Daoy (cell line): ENCODE measurements around the gene ERP27. TPM values are rescaled to one million over a fixed set of nuclear protein-coding genes. Genes with fewer than 3 reads are reported as not detected.
A peak's percentile ranks its signal among the peaks of the same experiment; 100 is the strongest.

Source experiments
- DNase-seq: peaks from one replicate; pipeline ENCODE4 v3.0.0-alpha.2; 2015; ENCODE audit warnings: low read depth
- total RNA-seq: library from RNA; depleted of rRNA; stranded (reverse); fragments of >200 nt; shearing (Covaris generic); gene quantifications from 2 replicates; pipeline ENCODE4 v1.2.3, GENCODE V29; 2014

Gene ERP27
- total RNA-seq, 1 experiment from 2014 or later: not detected

DNA sequence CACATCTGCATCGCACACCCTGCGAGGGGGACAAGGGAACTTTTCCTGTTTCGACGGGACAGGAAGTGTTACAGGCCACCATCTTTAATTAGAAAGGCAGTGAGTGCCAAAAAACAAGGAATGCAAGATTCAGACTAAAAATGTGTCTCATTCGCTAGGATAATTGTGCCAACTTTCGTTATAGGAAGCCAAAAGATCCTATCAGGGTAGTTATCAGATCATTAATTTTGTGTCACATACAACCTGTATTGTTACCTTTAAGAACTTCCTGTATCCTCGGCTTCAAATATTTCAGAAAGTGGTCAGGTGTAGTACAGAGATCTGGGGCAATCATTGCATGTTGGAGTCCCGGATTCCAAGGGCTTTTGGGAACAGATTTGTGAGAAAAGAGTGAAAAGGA, 33.5 kb downstream of the ERP27 start:
- no peak for DNase-seq

DNA sequence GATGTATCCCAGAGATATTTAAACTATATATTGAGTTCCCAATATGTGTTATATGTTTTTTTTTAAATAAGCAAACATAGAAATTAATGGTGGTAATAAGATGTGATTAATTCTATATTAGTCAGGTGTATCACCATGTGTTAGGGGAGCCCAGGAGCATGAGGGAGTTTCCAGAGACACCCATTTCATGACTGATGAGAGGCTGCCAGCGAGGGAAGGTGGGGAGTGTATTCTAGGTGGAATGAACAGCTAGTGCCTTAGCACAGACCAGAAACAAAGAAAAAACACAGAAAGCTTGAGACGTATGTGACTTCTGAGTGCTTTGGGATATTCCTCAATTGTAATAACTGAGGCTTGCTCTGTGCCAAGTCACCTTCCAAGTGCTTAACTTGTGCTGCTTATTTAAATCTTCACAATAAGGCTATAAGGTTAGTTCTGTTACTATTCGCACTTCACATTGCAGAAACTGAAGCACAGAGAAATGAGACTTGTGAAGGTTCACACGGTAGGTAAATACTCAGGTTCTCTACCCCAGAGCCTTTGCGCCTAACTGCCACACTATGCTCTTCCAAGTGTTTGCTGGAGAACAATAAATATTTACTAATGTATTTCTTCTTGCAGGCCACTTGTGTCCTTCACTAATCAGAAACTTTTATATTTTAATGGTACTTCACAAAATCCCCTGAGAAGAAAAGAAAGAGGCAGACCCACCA, 34.8 kb downstream of the ERP27 start:
- DNase-seq: no peak

DNA sequence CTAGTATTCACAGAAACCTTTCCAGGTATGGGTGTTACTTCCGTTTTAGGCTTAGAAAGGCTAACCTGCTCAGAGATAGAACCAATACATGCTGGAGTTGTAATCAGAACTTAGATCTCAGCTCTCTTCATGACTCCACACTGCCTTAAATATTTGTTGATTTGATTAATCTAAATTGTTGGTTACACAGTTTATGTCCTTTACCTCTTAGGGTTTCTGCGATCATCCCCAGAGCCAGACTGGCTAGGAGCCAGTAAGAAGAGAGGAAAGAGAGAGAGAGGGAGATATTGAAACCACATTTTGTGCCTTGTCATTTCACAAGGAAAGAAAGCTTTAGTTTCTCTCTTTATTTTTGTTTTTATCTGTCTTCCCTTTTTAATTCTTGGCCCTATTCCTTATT, 35.9 kb downstream of the ERP27 start:
- DNase-seq: no peak

DNA sequence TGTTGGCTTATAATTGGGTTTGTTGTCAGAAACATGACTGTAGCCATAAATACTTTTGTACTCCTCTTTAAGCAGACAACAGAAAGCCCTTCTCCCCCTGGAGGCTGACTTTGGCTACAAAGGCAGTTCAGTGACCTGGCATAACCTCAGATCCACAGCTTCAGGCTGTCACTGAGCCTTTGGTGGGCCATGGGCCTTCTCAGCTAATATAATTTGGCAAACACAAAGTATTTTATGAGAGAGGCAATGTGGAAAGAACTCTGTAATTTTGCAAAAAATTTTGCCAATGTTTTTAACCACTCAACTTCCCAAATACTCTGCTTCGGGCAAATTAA, 37.1 kb downstream of the ERP27 start:
- DNase-seq: no peak

DNA sequence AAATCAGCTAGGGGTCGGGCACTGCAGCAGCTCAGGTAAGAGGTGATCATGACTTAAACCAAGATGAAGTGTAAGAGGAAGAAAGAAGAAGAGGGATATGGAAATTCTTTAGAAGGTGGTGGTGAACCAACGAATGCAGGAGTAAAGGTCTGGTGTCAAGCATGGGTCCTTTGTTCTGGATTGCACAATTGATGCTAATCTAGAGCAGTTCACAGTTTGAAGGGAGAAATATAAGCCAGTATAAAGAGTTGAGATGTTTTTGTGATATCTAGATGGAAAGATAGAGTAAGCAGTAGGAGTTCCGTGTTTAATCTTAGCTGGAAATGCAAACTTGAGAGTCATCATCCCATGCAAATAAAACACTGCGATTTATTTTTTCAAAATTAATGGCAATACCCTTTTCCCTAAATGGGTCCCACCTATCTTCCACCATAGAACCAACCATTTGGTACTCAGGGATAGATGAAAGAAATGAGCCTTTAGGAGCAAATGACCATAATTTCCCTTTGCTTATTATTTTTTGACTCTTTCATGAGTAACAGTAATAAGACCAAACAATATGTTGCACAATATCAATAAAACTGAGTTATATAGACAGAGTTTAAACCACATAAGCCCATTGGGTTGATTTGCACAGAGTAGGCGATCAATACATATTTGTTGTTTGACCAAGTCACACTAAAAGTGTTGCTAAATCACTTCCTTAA, 37.7 kb downstream of the ERP27 start:
- DNase-seq: no peak

DNA sequence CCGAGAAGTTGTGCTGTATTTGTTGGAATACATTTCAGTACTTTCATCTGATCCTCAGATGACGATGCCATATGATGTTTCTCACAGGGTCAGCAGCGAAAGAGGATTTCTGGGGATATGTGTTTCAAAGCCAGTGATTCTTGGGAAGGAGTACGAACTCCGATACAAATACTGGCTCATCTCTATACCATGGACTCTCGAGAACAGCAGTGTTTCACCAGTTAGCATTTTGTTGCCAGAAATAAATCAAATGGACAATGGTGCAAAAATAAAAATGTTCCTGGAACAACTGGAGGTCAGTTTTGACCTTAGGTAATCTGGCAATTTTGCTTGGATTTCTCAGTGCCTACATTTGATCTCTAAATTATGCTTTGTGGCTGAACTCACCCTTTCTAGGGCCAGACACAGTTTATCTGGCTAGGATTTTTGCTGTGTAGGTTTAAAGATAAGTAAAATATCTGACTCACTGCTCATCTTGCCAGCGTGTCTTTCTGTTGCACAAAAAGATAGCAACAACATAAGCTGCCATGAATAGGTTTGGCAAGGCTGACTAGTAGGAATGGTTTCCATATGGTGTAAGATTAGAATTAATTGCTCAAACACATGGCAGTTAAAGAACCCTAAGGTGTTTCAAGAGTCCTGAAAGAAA, 41.7 kb downstream of the ERP27 start:
- DNase-seq: peak; percentile 66

DNA sequence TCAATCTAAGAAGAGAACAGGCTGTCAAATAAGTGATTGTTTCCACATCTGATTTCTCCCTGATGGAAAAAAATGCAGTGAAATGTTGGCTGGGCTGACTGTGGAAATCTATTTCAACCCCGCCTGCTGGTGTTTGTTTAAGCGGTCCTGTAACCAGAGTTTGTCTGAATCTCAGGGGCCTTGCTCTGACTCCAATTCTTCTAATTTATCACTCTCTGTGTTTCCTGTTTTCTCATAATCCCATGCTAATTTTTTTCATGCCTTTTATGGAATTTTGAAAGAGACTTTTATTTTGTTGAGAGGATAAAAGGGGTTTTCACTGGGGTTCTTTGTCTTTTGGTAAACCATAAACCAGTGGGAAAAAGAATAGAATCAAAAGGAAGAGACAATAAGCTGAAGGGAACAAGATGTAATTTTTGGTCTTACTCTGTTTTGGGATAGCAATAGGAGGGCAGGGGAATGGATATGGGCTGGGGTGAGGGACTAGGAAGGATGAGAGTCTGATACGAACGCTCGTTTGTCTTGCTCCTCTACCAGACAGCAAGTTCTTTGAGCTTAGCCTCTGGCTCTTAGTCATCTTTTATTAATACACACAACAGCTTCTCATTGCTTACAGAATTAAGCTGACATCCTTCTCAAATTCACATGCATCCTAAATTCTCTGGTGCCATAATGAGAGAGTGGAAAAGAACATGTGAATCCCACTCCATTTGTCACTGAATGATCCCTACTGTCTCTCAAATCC, 44.7 kb downstream of the ERP27 start:
- DNase-seq: no peak

DNA sequence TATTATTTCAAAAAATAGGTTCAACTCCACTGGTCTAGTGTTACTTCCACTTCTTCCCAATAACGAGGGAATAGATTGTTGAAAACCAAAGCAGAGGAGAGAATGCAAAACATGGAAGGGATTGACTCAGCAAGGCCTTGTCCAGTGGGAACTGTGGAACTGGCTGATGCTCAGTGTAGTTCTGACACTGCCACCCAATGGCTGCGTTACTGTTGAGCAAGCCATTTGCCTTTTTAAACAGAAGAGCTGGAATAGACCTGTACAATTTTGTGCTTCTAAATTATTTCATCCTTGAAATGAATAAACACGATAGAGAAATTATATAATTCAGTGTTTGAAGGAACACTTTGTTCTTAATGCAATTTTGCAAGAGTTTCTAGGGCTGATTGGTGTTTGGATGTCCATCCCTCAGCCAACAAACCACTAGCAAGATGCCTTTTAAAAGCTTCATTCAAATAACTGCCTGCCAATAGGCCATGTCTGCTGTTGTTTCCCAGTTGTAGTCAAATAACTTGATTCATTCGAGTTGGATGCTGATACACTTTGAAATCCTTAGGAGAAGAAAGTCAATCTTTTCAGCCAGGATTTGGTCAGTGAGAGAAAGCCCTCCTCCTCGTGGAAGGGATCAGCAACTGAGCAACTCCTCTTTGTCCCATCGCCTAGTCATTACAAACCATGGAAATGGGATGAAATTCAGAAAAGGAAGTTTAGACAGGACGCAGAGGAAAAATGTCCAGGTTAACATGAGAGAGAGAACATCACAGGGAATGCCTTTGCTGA, 45.4 kb downstream of the ERP27 start:
- peak; percentile 36 for DNase-seq

DNA sequence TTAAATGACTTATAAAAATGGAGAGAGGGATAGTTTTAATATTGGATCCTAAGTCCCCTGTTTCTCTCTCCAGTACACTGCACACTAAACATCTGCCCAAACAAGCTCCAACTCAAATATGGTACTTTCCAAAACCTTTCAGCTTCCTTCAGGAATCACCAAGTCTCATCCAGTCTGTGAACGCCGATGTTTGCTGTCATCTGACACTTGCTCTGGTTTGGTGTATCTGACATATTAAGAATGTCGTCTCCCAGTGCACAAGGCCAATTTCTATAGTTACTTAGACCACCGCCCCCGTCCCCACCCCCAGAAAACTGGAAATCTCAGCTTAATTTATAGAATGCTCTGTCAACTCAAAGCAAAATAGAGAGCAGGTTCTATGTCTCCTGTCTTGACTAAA, 47.6 kb downstream of the ERP27 start:
- DNase-seq: no peak

DNA sequence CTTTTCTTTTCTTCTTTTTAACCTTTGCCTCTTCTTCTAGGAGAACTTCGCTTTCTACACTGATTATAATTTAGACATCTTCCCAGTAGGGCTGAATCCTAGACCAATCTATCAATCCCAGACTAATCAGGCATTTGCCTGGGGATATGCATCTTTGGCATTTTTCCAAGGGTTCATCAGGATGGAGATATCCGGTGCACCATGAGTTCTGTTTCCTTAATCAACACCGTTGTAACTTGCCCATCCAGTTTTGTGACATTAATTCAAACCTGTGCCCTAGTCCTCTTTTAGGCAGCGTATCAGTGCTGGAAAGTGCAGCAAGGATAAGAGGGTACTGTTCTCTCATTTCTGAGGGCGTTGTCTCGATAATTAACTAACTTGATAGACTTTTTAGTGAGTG, 52.1 kb downstream of the ERP27 start:
- no peak for DNase-seq

DNA sequence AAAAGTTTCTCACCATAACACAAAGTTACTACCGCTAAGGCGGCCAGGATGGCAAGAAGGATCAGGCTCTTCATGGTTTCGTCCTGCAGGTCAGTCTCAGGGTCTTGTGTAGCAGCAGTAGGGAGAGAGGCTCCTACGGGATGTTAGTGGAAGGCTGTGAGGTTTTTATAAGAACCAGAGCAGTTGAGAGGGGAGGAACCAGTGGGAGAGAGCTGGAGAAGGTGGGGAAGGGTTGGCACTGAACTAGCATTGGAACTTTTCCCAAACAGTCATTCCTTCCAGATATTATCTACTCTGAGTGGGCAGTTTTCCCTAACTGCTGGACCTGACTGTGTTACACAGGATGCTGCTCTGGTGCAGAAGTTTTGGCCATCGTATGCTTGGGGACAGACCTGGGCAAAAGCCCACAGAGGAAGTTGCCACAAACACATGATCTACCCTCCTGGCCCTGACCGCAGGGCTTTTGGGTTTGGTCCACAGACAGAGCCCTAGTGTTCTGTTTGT, 52.6 kb downstream of the ERP27 start, which contains the start of gene MGP:
MGP (minus strand) TSS at position 137 of the 504 bp plus-strand sequence; CDS start at position 74, 63 bp downstream.
- peak; percentile 74 for DNase-seq

DNA sequence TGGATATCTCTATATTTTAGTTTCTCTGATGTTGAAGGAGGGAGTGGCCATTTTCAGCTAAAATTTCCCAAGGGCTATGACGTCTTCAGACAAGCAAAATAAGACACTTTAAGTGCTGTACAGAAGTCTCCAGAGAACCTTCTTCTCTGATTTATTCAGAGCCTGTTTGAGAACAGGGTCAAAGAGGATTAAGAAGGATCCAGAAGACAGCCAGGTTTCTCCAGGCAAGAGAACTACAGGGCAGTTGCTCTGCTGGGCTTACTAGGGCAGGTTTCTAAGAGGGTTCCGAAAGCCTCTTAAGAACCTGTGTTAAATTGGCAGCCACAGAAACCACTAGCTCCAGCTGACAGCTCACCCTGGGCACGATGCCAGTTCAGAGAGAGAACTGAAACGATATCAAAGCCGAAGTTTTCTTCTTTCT, 53.9 kb downstream of the ERP27 start:
- peak; percentile 92 for DNase-seq

DNA sequence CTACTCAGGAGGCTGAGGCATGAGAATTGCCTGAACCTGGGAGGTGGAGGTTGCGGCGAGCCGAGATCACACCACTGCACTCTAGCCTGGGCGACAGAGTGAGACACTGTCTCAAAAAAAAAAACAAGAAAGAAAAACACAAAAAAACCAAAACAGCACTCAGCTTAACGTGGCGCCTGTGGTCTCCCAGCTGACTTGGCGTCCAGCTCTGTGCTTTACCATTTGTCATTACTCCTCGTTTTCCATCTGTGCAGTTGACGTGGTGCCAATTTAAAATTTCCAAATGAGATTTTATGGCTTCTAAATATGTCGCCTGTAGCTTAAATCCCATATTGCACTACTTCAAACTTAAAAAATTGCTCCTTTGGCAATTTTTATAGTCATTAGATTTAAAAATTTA, 54.7 kb downstream of the ERP27 start:
- no peak for DNase-seq

DNA sequence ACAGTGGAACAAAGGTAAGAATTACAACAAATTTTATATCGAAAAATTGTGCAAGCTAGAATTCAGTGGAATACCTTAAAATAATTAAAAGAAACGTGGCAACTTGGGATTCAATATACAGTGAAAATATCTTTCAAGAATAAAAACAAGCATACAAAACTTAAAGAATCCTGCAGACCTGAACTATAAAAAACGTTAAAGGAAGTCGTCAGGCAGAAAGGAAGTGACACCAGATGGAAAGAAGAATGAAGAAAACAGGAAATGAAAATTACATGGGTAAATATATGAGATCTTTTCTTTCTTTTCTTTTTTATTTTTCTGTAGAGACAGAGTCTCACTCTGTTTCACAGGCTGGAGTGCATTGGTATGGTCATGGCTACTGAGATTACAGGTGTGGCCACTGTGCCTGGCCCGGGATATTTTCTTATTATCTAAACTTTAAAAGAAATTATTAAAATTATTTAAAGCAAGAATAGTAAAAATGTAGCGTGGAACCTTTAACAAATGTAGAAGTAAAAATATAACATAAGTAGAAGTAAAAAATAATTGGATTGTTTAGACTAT, 57.4 kb downstream of the ERP27 start:
- DNase-seq: no peak

DNA sequence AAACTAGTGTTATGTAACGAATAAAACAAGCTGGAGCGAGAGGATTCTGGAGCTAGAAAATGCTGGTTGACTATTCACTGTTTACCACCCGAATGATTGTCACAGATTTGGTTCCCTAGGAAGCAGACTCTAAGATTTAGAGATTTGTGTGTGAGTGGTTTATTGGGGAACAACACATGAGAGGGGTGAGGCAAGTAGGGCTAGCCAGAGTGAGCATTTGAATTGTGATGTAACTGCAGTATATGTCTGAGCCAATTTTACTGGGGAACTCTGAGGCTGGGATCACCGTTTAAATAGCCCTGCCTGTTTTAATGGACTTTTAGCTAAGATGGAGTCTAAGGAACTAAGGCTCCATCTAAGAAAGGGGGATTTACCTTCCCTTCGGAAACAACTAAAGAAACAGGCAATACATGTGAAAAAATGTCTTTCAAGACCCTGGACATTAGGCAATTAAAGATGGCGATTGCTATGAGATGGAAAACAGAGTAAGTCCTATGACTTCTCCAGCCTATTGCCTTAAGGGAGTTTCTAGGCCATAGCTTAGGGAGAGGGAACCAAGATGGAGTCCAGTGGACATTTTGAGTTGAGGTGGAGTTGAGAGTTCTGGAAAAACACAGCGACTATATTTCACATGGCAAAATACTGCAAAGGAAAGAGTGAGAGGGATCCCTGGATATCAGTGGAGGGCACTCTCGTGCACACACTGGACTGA, 59.0 kb downstream of the ERP27 start:
- DNase-seq: no peak

DNA sequence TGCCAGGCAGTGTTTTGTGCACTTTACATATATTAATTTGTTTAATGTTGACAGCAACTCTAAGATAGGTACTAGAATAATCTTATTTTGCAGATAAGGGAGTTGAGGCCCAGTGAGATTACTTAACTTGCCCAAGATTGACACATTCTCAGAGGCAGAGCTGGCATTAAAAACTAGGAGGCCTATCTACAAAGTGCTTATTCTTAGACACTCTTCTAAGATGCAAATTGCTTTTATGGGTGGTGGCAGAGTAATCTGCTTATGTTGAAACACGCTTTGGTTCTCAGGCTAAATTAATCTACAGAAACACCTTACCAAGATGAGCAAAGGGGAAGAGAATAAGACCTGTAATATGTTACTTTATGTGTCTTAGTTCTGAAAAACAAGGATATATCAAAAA, 59.8 kb downstream of the ERP27 start:
- DNase-seq: no peak

DNA sequence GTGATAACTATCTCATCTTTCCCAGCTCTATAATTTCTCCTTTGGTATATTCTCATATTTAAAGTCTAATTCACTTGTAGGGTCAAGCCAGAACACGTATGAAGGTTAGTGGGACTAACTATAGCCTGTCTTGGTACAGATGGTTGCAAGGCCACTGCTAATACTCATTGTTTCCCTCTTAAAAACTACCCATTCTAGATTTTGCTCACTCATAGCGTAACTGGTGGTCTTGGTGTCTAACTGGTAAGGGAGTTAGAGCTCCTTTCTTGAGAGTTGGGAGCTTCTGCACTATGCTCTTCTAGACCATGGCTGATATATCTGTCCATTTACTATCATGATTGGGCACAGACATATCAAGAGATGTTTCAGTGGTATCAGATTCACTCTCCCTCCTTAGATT, 61.5 kb downstream of the ERP27 start:
- no peak for DNase-seq

DNA sequence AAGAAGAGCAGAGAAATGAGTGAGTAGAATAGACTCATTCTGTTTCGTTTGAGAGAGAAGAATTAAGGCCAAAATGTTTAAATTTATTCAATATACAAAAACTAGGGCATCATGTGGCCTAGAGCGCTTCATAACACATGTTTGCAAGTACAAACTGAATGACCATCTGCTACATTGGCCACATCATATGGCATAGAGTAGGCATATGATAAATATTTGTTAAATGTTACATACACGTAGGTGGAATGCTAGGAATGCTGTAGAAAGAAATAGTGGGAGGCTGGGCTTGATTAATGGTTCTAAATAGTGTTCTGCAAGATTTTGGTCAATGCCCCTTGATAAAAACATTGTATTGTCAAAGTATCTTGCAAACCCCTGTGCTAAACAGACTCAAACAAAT, 63.5 kb downstream of the ERP27 start:
- DNase-seq: no peak

DNA sequence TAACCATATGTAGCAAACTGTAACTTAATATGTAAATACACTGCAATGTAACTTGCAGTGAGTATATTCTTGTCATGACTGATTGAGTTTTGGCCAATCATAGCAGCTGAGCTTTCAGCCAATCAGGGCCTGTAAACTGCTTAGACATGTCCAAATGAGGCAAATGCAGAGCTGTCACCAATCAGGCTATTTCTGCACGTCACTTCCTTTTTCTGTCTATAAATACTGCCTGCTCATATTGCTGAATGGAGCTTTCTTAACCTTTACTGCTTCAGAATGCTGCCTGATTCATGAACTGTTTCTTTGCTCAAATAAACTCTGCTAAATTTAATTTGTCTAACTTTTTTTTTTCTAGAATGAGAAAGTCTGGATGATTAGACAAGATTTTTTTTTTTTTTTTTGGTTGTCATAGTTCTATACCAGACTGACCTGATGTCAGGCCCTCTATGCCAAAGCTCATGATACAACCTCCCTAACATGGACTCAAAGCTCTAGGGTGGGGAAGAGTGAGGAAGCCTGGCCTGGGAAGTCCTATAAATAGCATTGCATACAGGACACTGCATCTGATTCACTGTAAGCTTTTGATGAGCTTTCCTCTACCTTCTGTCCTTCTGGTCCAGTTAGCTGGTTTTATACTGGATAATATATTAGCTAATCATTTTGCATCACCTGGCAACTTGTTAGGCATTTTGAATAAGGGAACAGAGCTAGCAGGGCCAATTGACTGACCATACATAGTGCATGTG, 64.7 kb downstream of the ERP27 start:
- DNase-seq: no peak

DNA sequence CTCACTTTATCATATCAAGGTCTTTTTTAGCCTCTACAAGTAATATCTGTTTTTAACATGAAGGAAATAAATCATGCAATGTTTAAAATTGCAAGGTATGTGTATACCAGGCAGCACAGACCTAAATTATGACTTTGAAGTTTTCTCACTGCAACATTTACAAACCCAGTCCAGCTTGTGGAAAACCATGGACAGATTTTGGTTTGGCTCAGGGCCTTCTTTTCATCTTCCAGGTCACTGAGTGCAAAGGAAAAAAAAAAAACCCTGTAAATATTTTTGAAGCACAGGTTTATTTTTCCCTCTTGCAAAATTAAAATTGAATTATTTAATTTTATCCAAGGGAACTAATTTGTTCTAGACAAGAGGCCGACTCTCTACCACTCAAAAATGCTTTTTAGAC, 66.5 kb downstream of the ERP27 start:
- DNase-seq: no peak
